RWPE2 (cell line): Measurements from ENCODE around the gene EGR1.
A peak's percentile ranks its signal among the peaks of the same experiment; 100 is the strongest.

Experiments
- ATAC-seq: fragments of 200-7000 bp; cut with Tn5 transposase; 3 replicates; pipeline ENCODE4 v1.9.1; 2021; ENCODE audit warnings: low read depth
- DNase-seq: peaks from one replicate; pipeline ENCODE4 v3.0.0-alpha.2; 2020; ENCODE audit warnings: low spot score
- H3K27ac ChIP-seq: fragments of 450-650 bp; 2 replicates; pipeline ENCODE4 v1.5.1; 2017; ENCODE audit warnings: mild to moderate bottlenecking; ENCODE audit not compliant: poor library complexity, severe bottlenecking
- H3K27me3 ChIP-seq: fragments of 250-450 bp; sonication (Bioruptor Pico); 2 replicates; pipeline ENCODE4 v1.5.1; 2021; ENCODE audit warnings: mild to moderate bottlenecking, moderate library complexity; ENCODE audit not compliant: insufficient read depth, poor library complexity, severe bottlenecking
- H3K36me3 ChIP-seq: fragments of 250-450 bp; sonication (Bioruptor Pico); 2 replicates; pipeline ENCODE4 v1.5.1; 2020; ENCODE audit warnings: low read depth, mild to moderate bottlenecking, moderate library complexity
- H3K4me1 ChIP-seq: fragments of 250-450 bp; sonication (Bioruptor Pico); 2 replicates; pipeline ENCODE4 v1.5.1; 2021; ENCODE audit warnings: mild to moderate bottlenecking, moderate library complexity; ENCODE audit not compliant: insufficient read depth, poor library complexity, severe bottlenecking
- H3K4me3 ChIP-seq: fragments of 250-450 bp; sonication (Bioruptor Pico); 2 replicates; pipeline ENCODE4 v1.5.1; 2021; ENCODE audit warnings: mild to moderate bottlenecking, moderate library complexity; ENCODE audit not compliant: severe bottlenecking
- H3K9me3 ChIP-seq: fragments of 250-450 bp; sonication (Bioruptor Pico); 2 replicates; pipeline ENCODE4 v1.5.1; 2021; ENCODE audit warnings: mild to moderate bottlenecking, moderate library complexity; ENCODE audit not compliant: severe bottlenecking
- CTCF ChIP-seq: fragments of 450-650 bp; IDR thresholded peaks from one replicate; pipeline ENCODE4 v1.5.1; 2017; ENCODE audit warnings: mild to moderate bottlenecking, moderate library complexity; ENCODE audit not compliant: poor library complexity, severe bottlenecking

The EGR1 gene

DNA sequence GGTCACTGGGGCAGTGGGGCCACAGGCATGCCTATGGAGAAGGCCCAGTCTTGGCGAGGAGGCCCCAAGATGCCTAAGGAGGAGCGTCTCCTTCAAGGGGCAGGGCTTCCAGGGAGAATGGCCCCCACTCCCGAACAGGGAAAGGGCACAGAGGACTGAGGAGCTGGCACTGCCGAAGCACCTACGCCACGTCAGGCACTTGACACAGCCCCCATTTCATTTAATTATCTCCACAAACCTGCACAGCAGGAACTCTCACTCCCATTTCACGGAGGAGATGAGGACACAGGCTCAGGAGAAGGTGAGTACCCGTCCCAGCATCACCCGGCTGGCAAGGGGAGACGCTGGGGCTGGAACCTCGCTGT, 26.0 kb downstream of the EGR1 start:
- no peaks in the 10 kb centered on the region for H3K36me3 ChIP-seq
- DNase-seq (no peak), ATAC-seq (no peak)
- no peak overlapping the region for H3K27ac ChIP-seq
- H3K4me1 ChIP-seq, result peaks cover 24% of the 10 kb centered on the region
- H3K9me3 ChIP-seq, result no peaks in the 10 kb centered on the region
- H3K4me3 ChIP-seq, result peak overlapping the region; percentile 40
- TF ChIP-seq CTCF, result no peak
- no peaks in the 10 kb centered on the region for H3K27me3 ChIP-seq

DNA sequence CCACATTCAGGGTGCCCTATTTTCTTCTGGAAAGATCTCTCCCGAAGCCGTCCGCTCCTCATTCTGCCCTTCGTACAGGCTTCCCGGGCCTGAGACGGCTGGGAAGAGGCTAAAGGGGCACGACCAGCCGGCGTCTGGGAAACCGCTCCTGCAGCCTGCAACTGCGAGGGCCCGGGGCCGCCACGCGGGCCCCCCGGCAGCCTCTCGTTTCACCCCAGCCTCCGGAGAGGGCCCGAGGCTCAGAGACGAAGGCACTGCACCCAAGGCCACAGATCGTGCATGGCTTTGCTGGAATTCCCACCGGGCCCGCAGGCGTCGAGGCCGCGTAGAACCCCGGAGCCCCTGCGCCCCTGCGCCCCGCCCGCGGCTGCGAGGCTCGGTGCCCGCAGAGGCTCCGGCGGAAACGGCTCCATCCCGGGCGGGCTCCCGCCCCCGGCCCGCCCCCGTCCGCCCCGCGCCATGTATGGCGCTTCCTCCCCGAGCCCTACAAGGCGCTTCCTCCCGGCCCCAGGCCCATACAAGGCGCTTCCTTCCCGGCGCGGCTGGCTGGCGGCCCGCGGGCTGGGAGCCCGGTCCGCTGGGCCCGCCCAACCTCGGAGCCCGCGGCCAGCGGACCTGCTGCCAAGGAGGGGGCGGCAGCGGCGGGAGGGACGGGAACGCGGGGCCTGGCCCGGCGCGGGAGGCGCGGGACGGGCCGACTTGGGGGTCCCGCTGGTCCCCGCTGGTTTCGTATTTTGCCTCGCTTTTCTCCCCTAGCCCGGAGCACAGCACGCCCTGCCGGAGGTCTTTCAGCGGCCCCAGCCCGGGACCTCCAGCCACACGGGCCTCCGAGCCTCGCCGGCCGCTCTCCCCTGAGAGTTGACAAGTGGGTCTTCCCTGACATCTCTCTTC, 26.6 kb downstream of the EGR1 start:
- peak; percentile 93 for DNase-seq
- Histone ChIP-seq H3K36me3 (no peaks in the 10 kb centered on the region), H3K4me1 (peaks cover 24% of the 10 kb centered on the region), H3K27me3 (no peaks in the 10 kb centered on the region), H3K27ac (peak overlapping the region; percentile 4), H3K4me3 (peak overlapping the region; percentile 40), H3K9me3 (no peaks in the 10 kb centered on the region)
- no peak for TF ChIP-seq CTCF
- ATAC-seq, result peak; percentile 92

GRCh38 chr5:138492560-138493045, 27.3 kb downstream of the EGR1 start:
- H3K4me1 ChIP-seq, result peaks cover 24% of the 10 kb centered on the region
- DNase-seq, result no peak
- no peak for TF ChIP-seq CTCF
- peak overlapping the region; percentile 4 for H3K27ac ChIP-seq
- no peaks in the 10 kb centered on the region for H3K9me3 ChIP-seq
- peak overlapping the region; percentile 40 for H3K4me3 ChIP-seq
- no peaks in the 10 kb centered on the region for H3K36me3 ChIP-seq
- no peak for ATAC-seq
- no peaks in the 10 kb centered on the region for H3K27me3 ChIP-seq

DNA sequence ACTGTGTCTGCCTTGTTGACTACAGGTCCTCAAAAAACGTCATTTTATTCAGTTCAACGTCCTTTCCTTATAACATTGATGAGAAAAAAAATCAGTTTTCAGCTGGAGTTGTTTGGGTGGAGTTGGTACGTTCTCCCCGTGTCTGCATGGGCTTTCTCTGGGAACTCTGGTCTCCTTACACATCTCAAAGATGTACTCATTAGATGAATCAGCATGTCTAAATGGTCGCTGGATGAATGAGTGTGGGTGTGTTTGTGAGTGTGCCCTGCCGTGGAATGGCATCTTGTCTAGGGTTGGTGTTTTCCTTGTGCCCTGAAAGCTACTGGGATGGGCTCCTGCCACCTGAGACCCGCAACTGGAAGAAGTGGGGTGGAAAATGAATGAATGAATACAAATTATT, 30.1 kb downstream of the EGR1 start:
- DNase-seq, result no peak
- Histone ChIP-seq H3K9me3 (no peaks in the 10 kb centered on the region), H3K27ac (no peak overlapping the region), H3K4me1 (peaks cover 19% of the 10 kb centered on the region), H3K27me3 (no peaks in the 10 kb centered on the region), H3K4me3 (no peak overlapping the region), H3K36me3 (no peaks in the 10 kb centered on the region)
- TF ChIP-seq CTCF, result no peak
- no peak for ATAC-seq

- no peaks in the 10 kb centered on the region for H3K36me3 ChIP-seq
- H3K27me3 ChIP-seq, result no peaks in the 10 kb centered on the region
- no peaks in the 10 kb centered on the region for H3K9me3 ChIP-seq
- H3K4me1 ChIP-seq, result peaks cover under 1% of the 10 kb centered on the region
- no peak overlapping the region for H3K27ac ChIP-seq
- DNase-seq (no peak), ATAC-seq (no peak)
- no peak overlapping the region for H3K4me3 ChIP-seq
- TF ChIP-seq CTCF, result no peak
Observed at GRCh38 chr5:138498376-138498775, 33.1 kb downstream of the EGR1 start.
